Mucosa of stomach (tissue), 1 donor: ENCODE data around the gene AQP6.
"Not testable (repeated sequence)": the region's sequence is repeated elsewhere in the genome, so short reads cannot be mapped to it uniquely, and the experiment has no call there.

Source experiments
- H3K27me3 ChIP-seq: one replicate; pipeline ENCODE4 v1.7.0; 2013; ENCODE audit warnings: mild to moderate bottlenecking, low read length; ENCODE audit not compliant: control insufficient read depth, insufficient read depth
- H3K36me3 ChIP-seq: one replicate; pipeline ENCODE4 v1.7.0; 2013; ENCODE audit warnings: low read length; ENCODE audit not compliant: control insufficient read depth, insufficient read depth
- H3K4me1 ChIP-seq: one replicate; pipeline ENCODE4 v1.7.0; 2013; ENCODE audit warnings: mild to moderate bottlenecking, low read length; ENCODE audit not compliant: control insufficient read depth, insufficient read depth
- H3K4me3 ChIP-seq: one replicate; pipeline ENCODE4 v1.7.0; 2013; ENCODE audit warnings: low read length
- H3K9ac ChIP-seq: one replicate; pipeline ENCODE4 v1.7.0; 2013; ENCODE audit warnings: mild to moderate bottlenecking, low read length, moderate library complexity
- H3K9me3 ChIP-seq: one replicate; pipeline ENCODE4 v1.7.0; 2013; ENCODE audit warnings: mild to moderate bottlenecking, low read length, moderate library complexity; ENCODE audit not compliant: control insufficient read depth
- donor health status: Pancreatic carcinoma.

Gene AQP6

DNA sequence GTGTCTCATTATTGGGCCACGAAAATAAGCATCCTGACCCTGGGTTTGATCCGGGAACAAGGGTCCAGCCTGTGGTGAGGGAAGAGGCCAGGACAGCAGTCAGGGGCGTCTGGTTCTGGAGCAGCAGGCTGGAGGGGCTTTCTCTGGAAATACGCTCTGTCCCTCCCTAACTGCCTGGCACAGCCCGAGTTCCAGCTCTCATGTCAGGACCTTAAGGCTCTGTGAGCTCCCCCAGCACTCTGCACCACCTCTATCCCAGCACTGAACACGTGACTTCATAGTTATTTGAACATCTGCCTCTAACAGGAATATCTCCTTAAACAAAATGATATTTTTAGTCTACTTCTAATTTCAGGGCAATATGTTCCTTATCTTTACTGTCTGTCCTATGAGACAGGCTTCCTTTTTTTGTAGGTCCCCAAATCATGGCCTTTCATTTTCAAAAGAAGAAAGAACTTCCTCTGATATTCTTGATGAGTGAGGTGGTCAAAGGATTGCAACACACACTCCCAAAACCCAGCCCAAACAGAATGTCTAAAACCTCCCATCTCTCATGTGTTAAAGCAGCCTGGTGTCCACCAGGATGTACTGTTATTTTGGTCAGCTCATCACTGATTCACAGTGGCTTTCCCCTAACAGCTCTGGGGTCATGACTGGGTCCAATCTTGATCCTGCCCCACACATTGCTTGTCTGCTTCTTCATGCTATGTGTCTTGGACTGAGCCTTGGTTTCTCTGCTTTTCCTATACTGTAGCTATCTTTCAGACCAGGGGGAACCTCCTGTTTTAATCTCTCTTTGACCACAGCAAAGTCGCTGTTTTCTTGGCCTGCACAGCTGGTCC, 9.7 kb downstream of the AQP6 start:
- H3K4me3 ChIP-seq, result no peak overlapping the region
- H3K27me3 ChIP-seq, result no peaks in the 10 kb centered on the region
- H3K4me1 ChIP-seq, result no peaks in the 10 kb centered on the region
- no peaks in the 10 kb centered on the region for H3K9me3 ChIP-seq
- H3K9ac ChIP-seq, result no peak overlapping the region
- no peaks in the 10 kb centered on the region for H3K36me3 ChIP-seq

DNA sequence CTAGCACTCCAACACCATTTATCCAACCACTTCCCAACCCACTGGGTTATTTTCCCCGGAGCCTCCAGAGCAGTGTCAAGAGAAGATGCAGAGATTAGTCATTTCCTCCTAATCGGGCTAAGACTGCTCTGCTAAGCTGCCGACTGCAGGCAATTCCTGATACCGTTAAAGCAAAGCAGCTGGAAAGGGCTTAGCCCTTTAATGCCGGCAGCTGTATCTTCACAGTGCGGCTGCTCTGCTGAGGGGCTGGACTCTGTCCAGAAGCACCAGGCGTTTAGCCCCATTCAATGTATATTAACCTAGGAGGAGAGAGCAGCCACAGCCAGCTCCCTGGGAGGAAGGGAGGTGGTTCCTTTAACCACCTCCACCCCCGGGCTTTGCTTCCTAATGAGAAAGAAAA, 11.1 kb downstream of the AQP6 start:
- Histone ChIP-seq H3K27me3 (no peaks in the 10 kb centered on the region), H3K4me3 (no peak overlapping the region), H3K4me1 (no peaks in the 10 kb centered on the region), H3K9ac (no peak overlapping the region), H3K9me3 (no peaks in the 10 kb centered on the region), H3K36me3 (no peaks in the 10 kb centered on the region)

DNA sequence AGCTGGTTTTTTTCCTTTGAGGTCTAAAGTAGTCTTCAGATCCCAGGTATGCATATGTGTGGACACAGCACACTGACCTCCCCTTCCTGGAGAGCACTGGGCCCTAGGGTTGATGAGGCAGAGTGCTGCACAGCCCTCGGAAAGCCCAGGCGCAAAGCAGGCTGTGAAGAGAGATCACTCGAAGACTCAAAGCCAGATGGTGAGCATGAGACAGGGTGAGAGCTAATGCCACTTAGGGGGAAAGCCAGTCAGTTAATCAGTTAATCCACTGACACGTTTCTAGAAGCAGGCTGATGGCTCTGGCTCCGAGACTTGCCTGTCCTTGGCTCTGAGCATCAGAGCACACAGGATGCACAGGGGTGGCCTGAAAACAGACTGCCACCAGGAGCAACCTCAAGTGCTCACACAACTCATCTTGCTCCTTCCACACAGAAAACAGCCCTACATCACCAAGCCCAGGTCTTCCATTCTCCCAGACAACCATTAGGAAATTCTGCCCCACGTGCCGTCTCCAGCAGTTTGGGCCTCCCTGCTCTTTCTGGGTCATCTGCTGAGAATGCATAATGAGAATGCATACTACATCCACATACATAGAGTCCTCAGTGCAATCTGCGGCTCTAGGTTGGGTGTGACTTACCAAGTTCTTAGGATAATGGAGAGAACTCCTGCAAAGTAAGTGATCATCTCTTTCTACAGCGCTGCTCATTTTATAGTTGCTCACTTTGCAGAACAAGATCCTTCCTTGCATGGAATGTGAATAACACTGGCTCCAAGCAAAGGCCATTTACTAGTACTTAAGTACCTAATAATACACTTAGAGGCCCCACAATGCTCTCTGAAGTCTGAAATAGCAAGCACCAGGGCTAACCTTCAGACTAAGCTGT, 12.0 kb downstream of the AQP6 start:
- H3K27me3 ChIP-seq, result no peaks in the 10 kb centered on the region
- no peaks in the 10 kb centered on the region for H3K36me3 ChIP-seq
- H3K4me1 ChIP-seq, result no peaks in the 10 kb centered on the region

DNA sequence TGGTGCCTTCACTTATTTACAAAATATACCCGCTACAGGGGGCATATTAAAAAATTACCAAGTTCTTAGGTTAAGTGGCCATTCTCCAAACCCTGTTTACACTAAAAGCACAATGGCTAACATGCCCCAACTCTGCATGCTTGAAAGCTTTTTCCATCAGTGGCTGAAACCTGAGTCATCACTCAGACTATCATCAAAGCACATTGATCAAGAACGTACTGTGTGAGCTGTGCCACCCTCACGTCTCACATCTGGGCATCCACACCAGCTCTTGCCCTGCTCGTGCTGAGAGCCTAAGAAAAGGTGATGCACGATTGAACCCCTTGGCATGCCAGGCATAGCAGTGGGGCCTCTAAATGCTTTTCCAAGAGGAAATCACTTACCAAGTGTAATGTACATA, 13.2 kb downstream of the AQP6 start:
- no peak overlapping the region for H3K4me3 ChIP-seq

More for the DNA sequence above, 12.0 kb downstream of the AQP6 start:
- Histone ChIP-seq H3K9me3 (no peaks in the 10 kb centered on the region), H3K4me3 (no peak overlapping the region), H3K9ac (no peak overlapping the region)

DNA sequence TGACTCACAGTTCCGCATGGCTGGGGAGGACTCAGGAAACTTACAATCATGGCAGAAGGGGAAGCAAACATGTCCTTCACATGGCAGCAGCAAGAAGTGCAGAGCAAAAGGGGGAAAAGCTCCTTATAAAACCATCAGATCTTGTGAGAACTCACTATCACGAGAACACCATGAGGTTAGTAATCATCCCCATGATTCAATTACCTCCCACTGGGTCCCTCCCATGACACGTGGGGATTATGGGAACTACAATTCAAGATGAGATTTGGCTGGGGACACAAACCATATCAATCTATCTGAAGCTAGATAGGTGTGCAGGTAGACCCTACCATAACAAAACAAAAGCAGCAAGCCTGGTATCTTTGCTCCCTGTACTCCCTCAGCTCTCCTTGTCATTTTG, 13.7 kb downstream of the AQP6 start:
- H3K36me3 ChIP-seq, H3K4me3 ChIP-seq, H3K9ac ChIP-seq, H3K27me3 ChIP-seq, H3K9me3 ChIP-seq, H3K4me1 ChIP-seq: not testable (repeated sequence)

More for the DNA sequence above, 13.2 kb downstream of the AQP6 start:
- no peaks in the 10 kb centered on the region for H3K27me3 ChIP-seq
- H3K4me1 ChIP-seq, result no peaks in the 10 kb centered on the region
- no peaks in the 10 kb centered on the region for H3K36me3 ChIP-seq
- H3K9ac ChIP-seq, result no peak overlapping the region
- H3K9me3 ChIP-seq, result no peaks in the 10 kb centered on the region

DNA sequence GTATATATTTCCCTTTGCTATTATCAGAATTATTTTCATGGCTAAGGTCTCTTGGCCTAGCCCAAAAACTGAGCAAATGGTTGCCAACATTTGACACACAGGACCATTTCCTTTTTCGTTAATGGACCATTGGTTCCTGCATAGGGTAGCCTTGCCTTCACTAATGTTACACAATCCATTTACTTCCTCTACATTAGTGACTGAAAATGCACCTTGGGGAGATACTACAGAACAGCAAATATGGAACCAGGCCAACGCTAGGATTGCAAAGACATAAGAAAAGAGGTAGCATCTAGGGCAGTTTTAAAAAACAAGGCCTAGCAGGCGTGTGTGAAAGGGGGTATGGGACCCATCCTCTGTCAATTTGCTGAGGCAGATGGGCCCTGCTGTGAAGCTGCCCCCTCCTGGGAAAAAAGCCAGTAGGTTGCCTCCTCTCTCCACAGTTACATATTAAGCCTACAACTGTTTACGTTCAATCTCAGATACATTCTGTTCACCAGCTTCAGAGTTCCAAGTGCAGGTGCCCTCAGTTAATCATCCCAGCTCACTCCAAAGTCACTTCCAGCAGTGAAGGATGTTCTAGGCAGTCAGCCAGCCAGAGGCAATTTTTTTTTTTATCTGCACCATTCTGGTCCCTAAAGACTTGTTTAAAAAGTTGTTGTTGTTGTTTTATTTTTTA, 15.0 kb downstream of the AQP6 start:
- Histone ChIP-seq H3K27me3 (no peaks in the 10 kb centered on the region), H3K9me3 (no peaks in the 10 kb centered on the region), H3K36me3 (no peaks in the 10 kb centered on the region), H3K9ac (no peak overlapping the region), H3K4me3 (no peak overlapping the region), H3K4me1 (no peaks in the 10 kb centered on the region)

DNA sequence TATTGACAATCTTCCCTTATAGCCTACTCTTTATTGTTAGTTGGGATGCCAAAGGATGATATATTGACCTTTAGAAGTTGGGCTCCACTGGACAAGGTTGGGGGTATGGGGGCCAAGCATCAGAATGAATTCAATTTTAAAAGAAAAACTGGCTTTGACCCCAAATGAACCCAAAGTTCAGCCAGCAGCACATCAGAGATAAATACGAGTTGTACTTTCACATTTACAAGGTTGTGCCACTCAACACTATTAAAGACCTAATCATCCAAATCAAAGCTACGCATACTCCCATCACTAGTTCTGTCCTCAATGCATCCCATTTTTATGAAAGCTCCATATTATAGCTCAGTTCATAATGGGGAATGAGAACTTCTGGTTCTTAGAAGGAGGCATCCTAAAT, 16.7 kb downstream of the AQP6 start:
- H3K9ac ChIP-seq, H3K36me3 ChIP-seq, H3K27me3 ChIP-seq, H3K4me3 ChIP-seq, H3K9me3 ChIP-seq, H3K4me1 ChIP-seq: not testable (repeated sequence)

DNA sequence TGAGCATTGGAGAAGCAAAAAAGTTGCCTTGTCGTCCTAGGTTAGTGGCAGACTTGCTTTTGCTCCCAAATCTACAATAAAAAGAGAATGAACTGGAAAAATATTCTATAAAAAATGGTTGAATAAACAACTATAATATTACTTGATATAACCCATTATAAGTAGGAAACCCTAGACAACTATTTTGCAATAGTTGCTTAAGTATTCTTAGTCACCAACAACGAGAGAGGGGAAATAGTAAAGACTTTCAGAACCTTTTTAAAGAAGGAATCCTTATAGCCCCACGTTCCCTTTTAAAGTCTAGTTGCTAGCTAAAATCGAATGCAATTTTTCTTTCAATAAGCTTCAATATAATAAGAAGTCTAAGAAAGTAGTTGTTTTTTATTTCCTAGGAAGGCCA, 17.5 kb downstream of the AQP6 start:
- Histone ChIP-seq H3K4me3 (no peak overlapping the region), H3K27me3 (no peaks in the 10 kb centered on the region), H3K4me1 (no peaks in the 10 kb centered on the region), H3K9me3 (no peaks in the 10 kb centered on the region), H3K9ac (no peak overlapping the region), H3K36me3 (no peaks in the 10 kb centered on the region)

DNA sequence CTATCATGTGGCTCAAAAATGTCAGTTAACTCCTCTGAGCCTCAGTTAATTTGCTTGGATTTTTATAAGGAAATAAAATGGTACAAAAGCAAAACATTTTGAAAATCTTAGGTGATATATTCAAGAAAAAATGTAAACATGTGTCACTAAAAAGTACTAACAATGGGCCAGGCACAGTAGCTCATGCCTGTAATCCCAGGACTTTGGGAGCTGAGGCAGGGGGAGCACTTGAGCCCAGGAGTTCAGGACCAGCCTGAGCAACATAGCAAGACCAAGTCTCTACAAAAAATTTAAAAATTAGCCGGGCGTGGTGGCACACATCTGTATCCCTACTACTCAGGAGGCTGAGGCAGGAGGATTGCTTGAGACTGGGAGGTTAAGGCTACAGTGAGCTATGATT, 25.7 kb downstream of the AQP6 start:
- no peaks in the 10 kb centered on the region for H3K9me3 ChIP-seq
- H3K4me1 ChIP-seq, result no peaks in the 10 kb centered on the region
- H3K27me3 ChIP-seq, result no peaks in the 10 kb centered on the region
- H3K4me3 ChIP-seq, result no peak overlapping the region
- H3K9ac ChIP-seq, result no peak overlapping the region
- no peaks in the 10 kb centered on the region for H3K36me3 ChIP-seq

DNA sequence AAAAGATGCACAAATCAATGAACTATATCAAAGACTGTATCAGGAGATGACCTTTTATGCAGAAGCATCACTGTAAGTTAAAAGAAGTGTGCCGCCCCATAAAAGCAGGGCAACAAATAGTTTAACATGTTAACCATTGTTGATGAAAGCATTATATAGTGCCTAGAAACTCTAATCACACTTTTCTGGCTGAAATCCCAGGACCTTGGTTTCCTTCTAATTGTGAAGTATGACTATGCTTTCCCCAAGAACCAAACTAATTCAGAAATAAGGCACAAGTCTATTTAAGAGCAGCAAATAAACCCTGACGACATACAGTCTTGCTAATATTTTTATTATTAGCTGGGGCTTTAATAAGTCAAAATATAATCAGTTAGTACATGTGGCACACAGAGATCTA, 30.8 kb downstream of the AQP6 start:
- no peaks in the 10 kb centered on the region for H3K9me3 ChIP-seq
- no peak overlapping the region for H3K4me3 ChIP-seq
- no peaks in the 10 kb centered on the region for H3K36me3 ChIP-seq
- H3K27me3 ChIP-seq, result no peaks in the 10 kb centered on the region
- H3K4me1 ChIP-seq, result no peaks in the 10 kb centered on the region
- H3K9ac ChIP-seq, result no peak overlapping the region

DNA sequence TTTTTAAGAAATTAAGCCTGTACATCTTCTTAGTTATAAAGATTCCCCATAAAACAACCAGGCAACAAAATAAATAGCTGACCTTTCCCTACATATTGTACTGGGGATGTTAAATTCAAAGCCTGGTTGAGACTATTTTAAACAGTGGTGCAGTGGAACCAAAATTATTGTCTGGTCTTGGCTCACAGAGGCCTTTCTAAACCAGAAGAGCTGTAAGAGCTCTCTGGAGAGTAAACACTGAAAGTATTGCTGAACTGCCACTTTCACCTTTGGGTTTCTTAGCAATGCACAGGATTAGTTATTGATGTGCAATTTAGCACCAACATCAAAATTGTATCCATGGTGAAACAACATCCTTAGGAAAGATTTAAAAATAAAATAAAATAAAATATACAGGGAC, 31.9 kb downstream of the AQP6 start:
- no peak overlapping the region for H3K9ac ChIP-seq
- no peaks in the 10 kb centered on the region for H3K4me1 ChIP-seq
- no peaks in the 10 kb centered on the region for H3K27me3 ChIP-seq
- no peaks in the 10 kb centered on the region for H3K36me3 ChIP-seq
- no peak overlapping the region for H3K4me3 ChIP-seq
- no peaks in the 10 kb centered on the region for H3K9me3 ChIP-seq

DNA sequence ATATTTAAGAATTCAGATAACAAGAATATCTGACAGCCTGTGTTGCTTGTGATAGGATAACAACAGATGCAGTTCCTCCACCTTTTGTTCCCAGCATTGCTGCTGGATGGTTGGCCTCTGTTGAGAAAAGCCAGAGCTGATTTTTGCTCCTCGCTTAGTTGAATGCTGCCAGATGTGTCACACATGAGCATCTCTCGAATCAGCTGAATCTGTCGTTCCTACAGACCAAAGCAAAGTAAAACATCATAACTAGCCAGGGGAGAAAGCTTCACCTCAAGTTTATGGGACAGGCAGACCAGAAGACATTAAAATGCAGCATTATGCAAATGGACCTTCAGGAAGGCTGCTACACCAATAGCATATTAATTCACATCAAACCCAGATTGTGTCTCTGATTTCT, 32.4 kb downstream of the AQP6 start:
- H3K27me3 ChIP-seq, result no peaks in the 10 kb centered on the region
- no peaks in the 10 kb centered on the region for H3K36me3 ChIP-seq
- no peak overlapping the region for H3K4me3 ChIP-seq
- no peak overlapping the region for H3K9ac ChIP-seq
- no peaks in the 10 kb centered on the region for H3K4me1 ChIP-seq
- H3K9me3 ChIP-seq, result no peaks in the 10 kb centered on the region
